K562 (cell line): ENCODE results near the gene OLFML2A. TPM values are rescaled to one million over a fixed set of nuclear protein-coding genes. Genes with fewer than 3 reads are reported as not detected.

Experiments
- ARNT ChIP-seq, 2 experiments: fragments of 450-650 bp; IDR thresholded peaks; 2 replicates each; pipeline ENCODE4 v1.6.1; 2016; ENCODE audit warnings: mild to moderate bottlenecking in 1 of 2
- CBFA2T3 ChIP-seq: fragments of 450-650 bp; IDR thresholded peaks from 2 replicates; pipeline ENCODE4 v1.6.1; 2017
- DACH1 ChIP-seq: fragments of 450-650 bp; IDR thresholded peaks from 2 replicates; pipeline ENCODE4 v1.6.1; 2018; ENCODE audit not compliant: partially characterized antibody
- EP400 ChIP-seq: fragments of 450-650 bp; IDR thresholded peaks from 2 replicates; pipeline ENCODE4 v1.6.1; 2017; ENCODE audit warnings: antibody characterized with exemption, mild to moderate bottlenecking, moderate library complexity
- ETV1 ChIP-seq: fragments of 450-650 bp; conservative IDR thresholded peaks from 2 replicates; pipeline ENCODE4 v1.6.1; 2016; ENCODE audit warnings: missing genetic modification characterization, control low read depth, low read depth, missing compliant biosample characterization
- EWSR1 ChIP-seq: fragments of 450-650 bp; IDR thresholded peaks from 2 replicates; pipeline ENCODE4 v1.6.1; 2018; ENCODE audit warnings: borderline replicate concordance, mild to moderate bottlenecking, low read depth, moderate library complexity; ENCODE audit not compliant: partially characterized antibody
- FOXP1 ChIP-seq: sonication (generic); formaldehyde crosslinking; IDR thresholded peaks from 2 replicates; pipeline ENCODE4 v1.8.0; 2022; ENCODE audit warnings: mild to moderate bottlenecking, missing genetic modification reagents
- GABPB2 ChIP-seq: fragments of 250-450 bp; sonication (Bioruptor Pico); conservative IDR thresholded peaks from 2 replicates; pipeline ENCODE4 v1.5.1; 2021; ENCODE audit warnings: mild to moderate bottlenecking
- HDAC1 ChIP-seq, 2 experiments: fragments of 450-650 bp; IDR thresholded peaks; 2 replicates each; pipeline ENCODE4 v1.6.1; 2016 to 2017; ENCODE audit warnings: inconsistent platforms in 1 of 2, mild to moderate bottlenecking in 1 of 2, moderate library complexity in 1 of 2
- HDGF ChIP-seq: fragments of 450-650 bp; IDR thresholded peaks from 2 replicates; pipeline ENCODE4 v1.6.1; 2016
- HNRNPLL ChIP-seq: fragments of 200-400 bp; formaldehyde crosslinking; IDR thresholded peaks from 2 replicates; pipeline ENCODE4 v1.6.1; 2017; ENCODE audit warnings: low read length, low read depth, mild to moderate bottlenecking; ENCODE audit not compliant: poor library complexity, severe bottlenecking
- MCM5 ChIP-seq: fragments of 450-650 bp; IDR thresholded peaks from 2 replicates; pipeline ENCODE4 v1.6.1; 2016; ENCODE audit warnings: low read depth
- MEF2A ChIP-seq: IDR thresholded peaks from 2 replicates; pipeline ENCODE4 v1.6.1; 2011; ENCODE audit warnings: low read depth, mild to moderate bottlenecking, low read length, moderate library complexity; ENCODE audit not compliant: control insufficient read depth
- NR1H2 ChIP-seq: sonication (generic); formaldehyde crosslinking; IDR thresholded peaks from 2 replicates; pipeline ENCODE4 v1.4.0; 2020; ENCODE audit warnings: mild to moderate bottlenecking, missing genetic modification reagents
- SRSF3 ChIP-seq: fragments of 200-400 bp; formaldehyde crosslinking; IDR thresholded peaks from 2 replicates; pipeline ENCODE4 v1.6.1; 2016; ENCODE audit warnings: mild to moderate bottlenecking, low read length, moderate library complexity; ENCODE audit not compliant: insufficient read depth
- TBL1XR1 ChIP-seq, 2 experiments: IDR thresholded peaks; 2 replicates each; pipeline ENCODE4 v1.6.1; 2012; ENCODE audit warnings: improper control_type of control experiment in 2 of 2, low read length in 2 of 2, mild to moderate bottlenecking in 1 of 2
- ZBTB7A ChIP-seq: IDR thresholded peaks from 2 replicates; pipeline ENCODE4 v1.6.1; 2011; ENCODE audit warnings: low read depth, mild to moderate bottlenecking, low read length, moderate library complexity, borderline replicate concordance; ENCODE audit not compliant: control insufficient read depth
- ZBTB8A ChIP-seq: fragments of 450-650 bp; IDR thresholded peaks from 2 replicates; pipeline ENCODE4 v1.6.1; 2018; ENCODE audit warnings: mild to moderate bottlenecking, moderate library complexity; ENCODE audit not compliant: partially characterized antibody
- ZNF316 ChIP-seq: fragments of 450-650 bp; IDR thresholded peaks from 2 replicates; pipeline ENCODE4 v1.6.1; 2016
- ZNF707 ChIP-seq: fragments of 250-450 bp; sonication (Bioruptor Pico); conservative IDR thresholded peaks from 2 replicates; pipeline ENCODE4 v1.8.0; 2022; ENCODE audit warnings: inconsistent platforms, mild to moderate bottlenecking, moderate library complexity
- polyA plus RNA-seq, 8 experiments: library from polyadenylated mRNA; depleted of rRNA in 4 of 8; stranded (reverse) in 5 of 8; unstranded in 3 of 8; fragments of >200 nt; fragmentation: Nextera tagmentation in 2 of 8; fragmentation: Illumina TruSeq in 1 of 8; extraction: Ambion mirVana in 2 of 8; extraction: Trizol in 1 of 8; gene quantifications; 2 replicates each; pipeline versions ENCODE4 v1.2.1 to v1.2.3, GENCODE V29; 2011 to 2014; ENCODE audit warnings: inconsistent platforms in 1 of 8, missing spikeins in 1 of 8
- total RNA-seq, 7 experiments: library from RNA; depleted of rRNA in 6 of 7; stranded (reverse); fragments of >200 nt in 6 of 7; fragmentation: Illumina TruSeq in 2 of 7; extraction: Trizol in 2 of 7; gene quantifications; 2 replicates each; pipeline versions ENCODE4 v1.2.1 to v1.2.3, GENCODE V29; 2011 to 2021; ENCODE audit warnings: low replicate concordance in 1 of 7
- TF ChIP-seq, protein P1 (sequence below): fragments of 250-450 bp; sonication (Bioruptor Pico); IDR thresholded peaks from 2 replicates; pipeline ENCODE4 v1.8.0; 2021; ENCODE audit warnings: borderline replicate concordance, mild to moderate bottlenecking, moderate library complexity; ENCODE audit not compliant: poor library complexity, severe bottlenecking
- TF ChIP-seq, protein P2 (sequence below): sonication (generic); formaldehyde crosslinking; IDR thresholded peaks from 2 replicates; pipeline ENCODE4 v1.8.1; 2022; ENCODE audit warnings: missing genetic modification reagents
- TF ChIP-seq, protein P3 (sequence below): fragments of 250-450 bp; sonication (Bioruptor Pico); IDR thresholded peaks from 2 replicates; pipeline ENCODE4 v1.8.0; 2022; ENCODE audit warnings: moderate library complexity, mild to moderate bottlenecking, inconsistent platforms
- TF ChIP-seq, protein P4 (sequence below): fragments of 450-650 bp; IDR thresholded peaks from 2 replicates; pipeline ENCODE4 v1.6.1; 2016; ENCODE audit warnings: mild to moderate bottlenecking

OLFML2A gene
- total and polyA plus RNA-seq, 9 of the 15 experiments (the other 6 are each of a cell fraction or from before 2014, with no cell fraction given), result 0.16 TPM; not detected in 8

DNA sequence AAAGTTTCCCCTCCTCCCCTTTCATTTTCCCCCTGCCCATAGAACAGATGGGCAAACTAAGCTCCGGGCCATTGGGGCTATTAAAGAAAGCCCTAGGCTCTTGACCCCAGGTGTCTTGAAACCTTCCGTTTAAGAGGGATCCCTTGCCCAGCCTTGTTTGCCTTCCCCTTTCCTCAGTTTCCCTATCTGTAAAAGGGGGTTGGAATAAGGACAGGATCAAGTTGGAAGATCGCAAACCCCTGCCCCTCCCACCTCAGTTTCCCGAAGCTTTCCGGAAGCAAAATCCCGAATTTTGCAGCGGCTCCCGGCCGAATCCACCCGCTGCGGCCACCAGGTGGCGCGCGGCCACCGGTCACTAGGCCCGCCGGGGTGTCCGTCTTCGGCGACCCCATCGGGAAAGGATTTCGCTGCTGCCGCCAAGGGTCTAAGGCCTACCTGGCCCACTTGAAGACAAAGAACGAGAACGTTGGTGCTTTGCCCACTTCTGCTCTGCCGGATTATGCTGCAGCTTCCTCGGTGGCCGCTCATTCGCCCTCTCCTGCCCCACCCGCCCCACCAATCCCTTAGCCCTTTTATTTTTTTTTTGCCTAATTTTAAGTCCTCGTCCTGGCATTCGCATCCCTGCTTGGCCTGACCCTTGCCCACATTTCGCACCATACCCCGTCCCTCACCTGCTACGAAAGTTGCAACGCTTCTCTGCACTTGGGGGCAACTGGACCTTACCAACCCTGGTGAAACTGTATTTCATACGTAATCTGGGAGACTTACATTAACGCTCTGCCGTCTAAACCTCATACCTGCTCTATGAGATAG lies 4.9 kb upstream of the OLFML2A start (continued):
- peak; percentile 77 for TF ChIP-seq ZBTB7A
- TF ChIP-seq, protein P1, sequence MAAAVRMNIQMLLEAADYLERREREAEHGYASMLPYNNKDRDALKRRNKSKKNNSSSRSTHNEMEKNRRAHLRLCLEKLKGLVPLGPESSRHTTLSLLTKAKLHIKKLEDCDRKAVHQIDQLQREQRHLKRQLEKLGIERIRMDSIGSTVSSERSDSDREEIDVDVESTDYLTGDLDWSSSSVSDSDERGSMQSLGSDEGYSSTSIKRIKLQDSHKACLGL (CRISPR knock-in tag), result no peak
- TF ChIP-seq EP400, result no peak
- TF ChIP-seq EWSR1, result no peak
- peak in 1 of 2 experiments; percentile 12; a peak in 1 of 4 replicates for TF ChIP-seq ARNT (IDR thresholded peaks at IDR 0.05)
- TF ChIP-seq, protein P2, sequence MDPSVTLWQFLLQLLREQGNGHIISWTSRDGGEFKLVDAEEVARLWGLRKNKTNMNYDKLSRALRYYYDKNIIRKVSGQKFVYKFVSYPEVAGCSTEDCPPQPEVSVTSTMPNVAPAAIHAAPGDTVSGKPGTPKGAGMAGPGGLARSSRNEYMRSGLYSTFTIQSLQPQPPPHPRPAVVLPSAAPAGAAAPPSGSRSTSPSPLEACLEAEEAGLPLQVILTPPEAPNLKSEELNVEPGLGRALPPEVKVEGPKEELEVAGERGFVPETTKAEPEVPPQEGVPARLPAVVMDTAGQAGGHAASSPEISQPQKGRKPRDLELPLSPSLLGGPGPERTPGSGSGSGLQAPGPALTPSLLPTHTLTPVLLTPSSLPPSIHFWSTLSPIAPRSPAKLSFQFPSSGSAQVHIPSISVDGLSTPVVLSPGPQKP, result no peak
- TF ChIP-seq TBL1XR1 (IDR thresholded peaks at IDR 0.05; ENCODE audit: low read length in 2 of 2), result no peak
- peak; percentile 69 to 81 for TF ChIP-seq HDAC1 (IDR thresholded peaks at IDR 0.05)
- 0 out of 2 replicates have a peak, but pooled peaks have one; percentile 38 for TF ChIP-seq NR1H2 (CRISPR knock-in tag)
- peak; percentile 76 for TF ChIP-seq ETV1
- TF ChIP-seq GABPB2, result no peak
- TF ChIP-seq ZNF707 (CRISPR knock-in tag), result no peak
- TF ChIP-seq CBFA2T3, result no peak
- TF ChIP-seq, protein P3, sequence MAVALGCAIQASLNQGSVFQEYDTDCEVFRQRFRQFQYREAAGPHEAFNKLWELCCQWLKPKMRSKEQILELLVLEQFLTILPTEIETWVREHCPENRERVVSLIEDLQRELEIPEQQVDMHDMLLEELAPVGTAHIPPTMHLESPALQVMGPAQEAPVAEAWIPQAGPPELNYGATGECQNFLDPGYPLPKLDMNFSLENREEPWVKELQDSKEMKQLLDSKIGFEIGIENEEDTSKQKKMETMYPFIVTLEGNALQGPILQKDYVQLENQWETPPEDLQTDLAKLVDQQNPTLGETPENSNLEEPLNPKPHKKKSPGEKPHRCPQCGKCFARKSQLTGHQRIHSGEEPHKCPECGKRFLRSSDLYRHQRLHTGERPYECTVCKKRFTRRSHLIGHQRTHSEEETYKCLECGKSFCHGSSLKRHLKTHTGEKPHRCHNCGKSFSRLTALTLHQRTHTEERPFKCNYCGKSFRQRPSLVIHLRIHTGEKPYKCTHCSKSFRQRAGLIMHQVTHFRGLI (CRISPR knock-in tag), result no peak
- TF ChIP-seq MCM5, result no peak
- peak; percentile 25 for TF ChIP-seq DACH1
- peak; percentile 89 for TF ChIP-seq HDGF
- no peak for TF ChIP-seq MEF2A
- no peak for TF ChIP-seq SRSF3
- peak; percentile 63; the same call in 1 of the 2 replicates for TF ChIP-seq FOXP1
- TF ChIP-seq HNRNPLL, result no peak
- TF ChIP-seq ZNF316, result no peak
- TF ChIP-seq, protein P4, sequence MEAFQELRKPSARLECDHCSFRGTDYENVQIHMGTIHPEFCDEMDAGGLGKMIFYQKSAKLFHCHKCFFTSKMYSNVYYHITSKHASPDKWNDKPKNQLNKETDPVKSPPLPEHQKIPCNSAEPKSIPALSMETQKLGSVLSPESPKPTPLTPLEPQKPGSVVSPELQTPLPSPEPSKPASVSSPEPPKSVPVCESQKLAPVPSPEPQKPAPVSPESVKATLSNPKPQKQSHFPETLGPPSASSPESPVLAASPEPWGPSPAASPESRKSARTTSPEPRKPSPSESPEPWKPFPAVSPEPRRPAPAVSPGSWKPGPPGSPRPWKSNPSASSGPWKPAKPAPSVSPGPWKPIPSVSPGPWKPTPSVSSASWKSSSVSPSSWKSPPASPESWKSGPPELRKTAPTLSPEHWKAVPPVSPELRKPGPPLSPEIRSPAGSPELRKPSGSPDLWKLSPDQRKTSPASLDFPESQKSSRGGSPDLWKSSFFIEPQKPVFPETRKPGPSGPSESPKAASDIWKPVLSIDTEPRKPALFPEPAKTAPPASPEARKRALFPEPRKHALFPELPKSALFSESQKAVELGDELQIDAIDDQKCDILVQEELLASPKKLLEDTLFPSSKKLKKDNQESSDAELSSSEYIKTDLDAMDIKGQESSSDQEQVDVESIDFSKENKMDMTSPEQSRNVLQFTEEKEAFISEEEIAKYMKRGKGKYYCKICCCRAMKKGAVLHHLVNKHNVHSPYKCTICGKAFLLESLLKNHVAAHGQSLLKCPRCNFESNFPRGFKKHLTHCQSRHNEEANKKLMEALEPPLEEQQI, result no peak
- no peak for TF ChIP-seq ZBTB8A
